CD14-positive monocyte (primary cell): ENCODE measurements around the gene CYP4B1. TPM values are rescaled to one million over a fixed set of nuclear protein-coding genes. Genes with fewer than 3 reads are reported as not detected.

Source experiments
- DNase-seq, 3 donors: peaks; one replicate each; pipeline ENCODE4 v3.0.0-alpha.2; 2011 to 2022
- H2AFZ ChIP-seq: 2 replicates; pipeline ENCODE4 v1.6.0; 2012; ENCODE audit warnings: mild to moderate bottlenecking, low read depth, low read length, inconsistent platforms; ENCODE audit not compliant: insufficient read depth, poor library complexity, severe bottlenecking
- H3K27ac ChIP-seq, 2 donors: 1 replicate in 1 of 2; 2 replicates in 1 of 2; pipeline ENCODE4 v1.5.1; 2012 to 2013; ENCODE audit warnings: low read length in 2 of 2, control low read depth in 1 of 2, inconsistent platforms in 1 of 2, low read depth in 1 of 2, mild to moderate bottlenecking in 1 of 2
- H3K27me3 ChIP-seq, 2 donors: one replicate each; pipeline versions ENCODE4 v1.6.0 to v1.6.1; 2011 to 2013; ENCODE audit warnings: low read length in 2 of 2; ENCODE audit not compliant: control insufficient read depth in 2 of 2, insufficient read depth in 2 of 2
- H3K36me3 ChIP-seq, 2 donors: replicated peaks in 1 of 2; 1 replicate in 1 of 2; 2 replicates in 1 of 2; pipeline versions ENCODE4 v1.5.1 to v1.6.1; 2012 to 2013; ENCODE audit warnings: low read length in 2 of 2, control low read depth in 1 of 2, inconsistent platforms in 1 of 2, mild to moderate bottlenecking in 1 of 2; ENCODE audit not compliant: insufficient read depth in 2 of 2, control insufficient read depth in 1 of 2
- H3K4me1 ChIP-seq, 2 donors: 1 replicate in 1 of 2; 2 replicates in 1 of 2; pipeline versions ENCODE4 v1.5.1 to v1.6.1; 2012 to 2013; ENCODE audit warnings: low read length in 2 of 2, control low read depth in 1 of 2, inconsistent platforms in 1 of 2, mild to moderate bottlenecking in 1 of 2, moderate library complexity in 1 of 2; ENCODE audit not compliant: insufficient read depth in 2 of 2, control insufficient read depth in 1 of 2
- H3K4me2 ChIP-seq: replicated peaks from 2 replicates; pipeline ENCODE3; 2012; ENCODE audit warnings: low read length, moderate library complexity, mild to moderate bottlenecking; ENCODE audit not compliant: poor library complexity, severe bottlenecking; ENCODE audit errors: extremely low read depth
- H3K4me3 ChIP-seq, 3 experiments: fragments of 200-600 bp in 1 of 3; sonication (generic) in 1 of 3; replicated peaks in 1 of 3; 1 replicate in 2 of 3; 2 replicates in 1 of 3; pipeline ENCODE4 v1.5.1; 2011 to 2013; ENCODE audit warnings: low read length in 3 of 3, mild to moderate bottlenecking in 3 of 3, control low read depth in 2 of 3, low read depth in 2 of 3, inconsistent platforms in 1 of 3, moderate library complexity in 1 of 3
- H3K79me2 ChIP-seq: 2 replicates; pipeline ENCODE4 v1.6.0; 2012; ENCODE audit warnings: mild to moderate bottlenecking, control low read depth, inconsistent platforms, low read length, moderate library complexity; ENCODE audit not compliant: insufficient read depth
- H3K9ac ChIP-seq: 2 replicates; pipeline ENCODE4 v1.6.0; 2017; ENCODE audit warnings: low read length, mild to moderate bottlenecking; ENCODE audit not compliant: insufficient read depth, poor library complexity, severe bottlenecking
- H3K9me3 ChIP-seq, 2 donors: replicated peaks in 1 of 2; 1 replicate in 1 of 2; 2 replicates in 1 of 2; pipeline versions ENCODE4 v1.5.1 to v1.6.1; 2012 to 2013; ENCODE audit warnings: low read length in 2 of 2, control low read depth in 1 of 2; ENCODE audit not compliant: control insufficient read depth in 1 of 2, insufficient read depth in 1 of 2
- H4K20me1 ChIP-seq: 2 replicates; pipeline ENCODE4 v1.6.0; 2012; ENCODE audit warnings: mild to moderate bottlenecking, low read length, control low read depth, moderate library complexity; ENCODE audit not compliant: insufficient read depth
- H3K27ac Mint-ChIP-seq, 7 donors: one replicate each; pipeline ENCODE4 v1.8.0; 2020; ENCODE audit warnings: mild to moderate bottlenecking in 7 of 7, mixed read lengths in 7 of 7, moderate library complexity in 6 of 7, inconsistent platforms in 2 of 7
- H3K27me3 Mint-ChIP-seq, 3 donors: one replicate each; pipeline ENCODE4 v1.8.0; 2021 to 2022; ENCODE audit warnings: low read depth in 3 of 3, mild to moderate bottlenecking in 3 of 3, mixed read lengths in 3 of 3, moderate library complexity in 3 of 3, inconsistent platforms in 1 of 3
- H3K36me3 Mint-ChIP-seq, 2 donors: one replicate each; pipeline ENCODE4 v1.8.0; 2020; ENCODE audit warnings: mixed read lengths in 2 of 2, inconsistent platforms in 1 of 2, mild to moderate bottlenecking in 1 of 2
- H3K4me1 Mint-ChIP-seq: one replicate; pipeline ENCODE4 v1.8.0; 2020; ENCODE audit warnings: mild to moderate bottlenecking, mixed read lengths
- H3K4me3 Mint-ChIP-seq, 2 donors: one replicate each; pipeline ENCODE4 v1.8.0; 2020; ENCODE audit warnings: mild to moderate bottlenecking in 2 of 2, mixed read lengths in 2 of 2, moderate library complexity in 1 of 2
- H3K9me3 Mint-ChIP-seq, 7 donors: one replicate each; pipeline ENCODE4 v1.8.0; 2020 to 2022; ENCODE audit warnings: mixed read lengths in 7 of 7, mild to moderate bottlenecking in 6 of 7, moderate library complexity in 6 of 7, inconsistent platforms in 2 of 7
- CTCF ChIP-seq: fragments of 200-600 bp; IDR thresholded peaks from one replicate; pipeline ENCODE4 v1.8.0; 2022; ENCODE audit warnings: antibody characterized with exemption, mild to moderate bottlenecking
- WGBS: methylation state at CpG from one replicate; pipeline ENCODE4 v1.1.5; 2013; ENCODE audit warnings: missing lambda C conversion rate; ENCODE audit not compliant: insufficient coverage; 5-methylcytosine and 5-hydroxymethylcytosine counted together
- intact Hi-C, 2 donors: fragments of 100-400 bp; cut with micrococcal nuclease; formaldehyde crosslinking; loops; one replicate each; pipeline versions ENCODE4 v1.15.0 to v1.15.1; 2023
- polyA plus RNA-seq, 3 donors: library from polyadenylated mRNA; depleted of rRNA in 1 of 3; unstranded in 2 of 3; stranded (reverse) in 1 of 3; fragments of 300-500 nt in 2 of 3; fragments of >200 nt in 1 of 3; fragmentation: Illumina TruSeq in 2 of 3; gene quantifications; 1 replicate in 2 of 3; 2 replicates in 1 of 3; pipeline ENCODE4 v1.2.3, GENCODE V29; 2012 to 2021

CYP4B1 gene
- polyA plus RNA-seq, 3 donors, result not detected

- Mint-ChIP-seq H3K27me3 (peaks cover 0 to 7% (median 2%) of the 10 kb centered on the region in 3 donors), H3K4me3 (no peak overlapping the region), H3K36me3 (no peaks in the 10 kb centered on the region), H3K9me3 (peaks cover 0 to 4% (median 0%) of the 10 kb centered on the region in 7 donors), H3K27ac (peak overlapping the region in 3 of 7 donors; percentile 28 to 43 (median 34)), H3K4me1 (no peaks in the 10 kb centered on the region)
- Histone ChIP-seq H3K9ac (no peak overlapping the region), H3K27ac (no peak overlapping the region), H3K4me2 (no peak overlapping the region), H3K4me1 (no peaks in the 10 kb centered on the region), H3K4me3 (no peak overlapping the region), H3K36me3 (no peaks in the 10 kb centered on the region), H2AFZ (no peak overlapping the region), H3K27me3 (no peaks in the 10 kb centered on the region), H3K9me3 (no peaks in the 10 kb centered on the region), H3K79me2 (no peaks in the 10 kb centered on the region), H4K20me1 (no peaks in the 10 kb centered on the region)
- 98% methylated on average over 7 of the region's 9 CpGs for WGBS
- TF ChIP-seq CTCF, result no peak
- intact Hi-C loops, result no loop called here
- no peak for DNase-seq
These were observed 15.1 kb downstream of the CYP4B1 start for GRCh38 chr1:46813858-46814396.

- Mint-ChIP-seq H3K4me3 (no peak overlapping the region), H3K36me3 (no peaks in the 10 kb centered on the region), H3K4me1 (no peaks in the 10 kb centered on the region), H3K9me3 (peaks cover 0 to 3% (median 0%) of the 10 kb centered on the region in 7 donors), H3K27ac (no peak overlapping the region), H3K27me3 (peaks cover 2 to 7% (median 3%) of the 10 kb centered on the region in 3 donors)
- Histone ChIP-seq H3K9ac (no peak overlapping the region), H3K4me3 (no peak overlapping the region), H3K36me3 (no peaks in the 10 kb centered on the region), H3K79me2 (no peaks in the 10 kb centered on the region), H3K27me3 (no peaks in the 10 kb centered on the region), H3K4me1 (no peaks in the 10 kb centered on the region), H2AFZ (no peak overlapping the region), H3K27ac (no peak overlapping the region), H4K20me1 (no peaks in the 10 kb centered on the region), H3K9me3 (no peaks in the 10 kb centered on the region), H3K4me2 (no peak overlapping the region)
- intact Hi-C loops, result no loop called here
- DNase-seq, result no peak
- no peak for TF ChIP-seq CTCF
- 97% methylated on average over 5 of the region's 6 CpGs for WGBS
These were observed 16.3 kb downstream of the CYP4B1 start for GRCh38 chr1:46815133-46815532.
